Hematopoietic multipotent progenitor cell treated with erythropoietin and hydrocortisone succinate and interleukin-3 and kit ligand, for 4 days (in vitro differentiated cells): ENCODE results near the gene SOCS6.
"Not testable (repeated sequence)": the region's sequence is repeated elsewhere in the genome, so short reads cannot be mapped to it uniquely, and the experiment has no call there.

ENCODE experiments used
- DNase-seq: peaks from one replicate; pipeline ENCODE4 v3.0.0-alpha.2; 2015

The SOCS6 gene

GRCh38 chr18:70288851-70289328, at the start of gene SOCS6:
SOCS6 (plus strand) TSS chr18:70289045; CDS start chr18:70324669, 35,624 bp downstream.
- DNase-seq, result peak; percentile 86

- no peak for DNase-seq
Measured at GRCh38 chr18:70243131-70243929, 45.5 kb upstream of the SOCS6 start.

GRCh38 chr18:70246061-70246466, 42.8 kb upstream of the SOCS6 start:
- DNase-seq, result peak; percentile 70

- DNase-seq, result no peak
Measured at GRCh38 chr18:70249118-70249517, 39.7 kb upstream of the SOCS6 start.

GRCh38 chr18:70249861-70250260, 39.0 kb upstream of the SOCS6 start:
- not testable (repeated sequence) for DNase-seq

GRCh38 chr18:70250781-70251180, 38.1 kb upstream of the SOCS6 start:
- no peak for DNase-seq

- no peak for DNase-seq
Measured at GRCh38 chr18:70256184-70256583, 32.7 kb upstream of the SOCS6 start.

GRCh38 chr18:70256994-70257393, 31.9 kb upstream of the SOCS6 start:
- no peak for DNase-seq

- DNase-seq, result no peak
Measured at GRCh38 chr18:70258243-70258642, 30.6 kb upstream of the SOCS6 start.

- DNase-seq, result no peak
Measured at GRCh38 chr18:70260683-70261082, 28.2 kb upstream of the SOCS6 start.

- DNase-seq, result no peak
Measured at GRCh38 chr18:70261141-70261788, 27.6 kb upstream of the SOCS6 start.

GRCh38 chr18:70263336-70263735, 25.5 kb upstream of the SOCS6 start:
- DNase-seq, result no peak

GRCh38 chr18:70271742-70272141, 17.1 kb upstream of the SOCS6 start:
- no peak for DNase-seq

- DNase-seq, result no peak
Measured at GRCh38 chr18:70273021-70273420, 15.8 kb upstream of the SOCS6 start.

GRCh38 chr18:70276416-70277191, 12.2 kb upstream of the SOCS6 start:
- no peak for DNase-seq

GRCh38 chr18:70279470-70279869, 9.4 kb upstream of the SOCS6 start:
- no peak for DNase-seq

GRCh38 chr18:70280007-70280925, 8.6 kb upstream of the SOCS6 start:
- peak; percentile 77 for DNase-seq

GRCh38 chr18:70284976-70285620, 3.7 kb upstream of the SOCS6 start:
- DNase-seq, result peak; percentile 77

GRCh38 chr18:70287731-70288130, 1.1 kb upstream of the SOCS6 start:
- no peak for DNase-seq

GRCh38 chr18:70288171-70288850, 534 bp upstream of the SOCS6 start:
- peak; percentile 51 for DNase-seq
